ENCODE results near the gene ZNF804B. TPM values are rescaled to one million over a fixed set of nuclear protein-coding genes. Genes with fewer than 3 reads are reported as not detected.

Gene ZNF804B
- total and polyA plus RNA-seq, 2 of the 4 experiments (the other 2 are of a cell fraction), result not detected

- no peaks in the 10 kb centered on the region for H3K79me1 ChIP-seq (ENCODE audit: low read depth in 1 of 2, low read length in 2 of 2)
- H3K14ac ChIP-seq (replicated peaks; ENCODE audit: low read depth, low read length), result no peak overlapping the region
- no peak overlapping the region for H3K9ac ChIP-seq (ENCODE audit: low read depth, low read length)
- H3K4ac ChIP-seq (ENCODE audit: low read depth, low read length), result no peak overlapping the region
- no peak overlapping the region for H3K23ac ChIP-seq (ENCODE audit: low read depth, low read length)
- ATAC-seq (ENCODE audit: low read depth) (no peak), DNase-seq (no peak)
- H3K9me1 ChIP-seq (ENCODE audit: insufficient read depth, low read length), result no peaks in the 10 kb centered on the region
- H3K56ac ChIP-seq (ENCODE audit: extremely low read depth, insufficient read depth, low read length), result no peak overlapping the region
- H2BK120ac ChIP-seq (ENCODE audit: low read depth, low read length), result no peak overlapping the region
- H2BK5ac ChIP-seq (ENCODE audit: low read depth, low read length, poor library complexity, severe bottlenecking), result no peak overlapping the region
- H3K4me2 ChIP-seq (ENCODE audit: low read depth, low read length), result no peak overlapping the region
- no CpG with 5 or more reads among the region's 2 CpGs for WGBS, 2 experiments (ENCODE audit: extremely low coverage in 2 of 2, insufficient read length in 1 of 2)
- ChIA-PET CTCF (no interaction called here), POLR2A (ENCODE audit: unreplicated experiment) (no interaction called here)
- H2AK5ac ChIP-seq (ENCODE audit: low read depth, low read length), result no peak overlapping the region
- H4K20me1 ChIP-seq (ENCODE audit: insufficient read depth, low read length), result no peaks in the 10 kb centered on the region
- no peak overlapping the region for H4K5ac ChIP-seq (ENCODE audit: low read depth, low read length)
- no peaks in the 10 kb centered on the region for H3K27me3 ChIP-seq (ENCODE audit: control insufficient read depth, insufficient read depth, low read length)
- in situ Hi-C loops (cut with MboI; ENCODE audit: low sequenced_read_pairs) (no loop called here), dilution Hi-C loops (cut with HindIII; ENCODE audit: low sequenced_read_pairs, unreplicated experiment) (no loop called here), intact Hi-C loops (cut with micrococcal nuclease) (no loop called here)
- peaks cover 5% of the 10 kb centered on the region for H3K9me3 ChIP-seq (ENCODE audit: control insufficient read depth, insufficient read depth, low read length)
- no peak overlapping the region for H3K18ac ChIP-seq (ENCODE audit: low read depth, low read length)
- no peak overlapping the region for H4K91ac ChIP-seq (ENCODE audit: insufficient read depth, low read depth, low read length)
- no peak overlapping the region for H3K27ac ChIP-seq (ENCODE audit: insufficient read depth, low read length)
- no peaks in the 10 kb centered on the region for H3K4me1 ChIP-seq (ENCODE audit: control insufficient read depth, insufficient read depth, low read length)
- no peak overlapping the region for H2AFZ ChIP-seq (replicated peaks; ENCODE audit: low read length, poor library complexity)
- H2BK15ac ChIP-seq (ENCODE audit: low read depth, low read length), result no peak overlapping the region
- no TSS peak for BruUV-seq (replicated peaks)
- no peaks in the 10 kb centered on the region for H3K36me3 ChIP-seq (ENCODE audit: control insufficient read depth, insufficient read depth, low read length)
- no peak overlapping the region for H3K4me3 ChIP-seq (ENCODE audit: insufficient read depth, low read depth, low read length)
- TF ChIP-seq SMC3 (IDR thresholded peaks at IDR 0.05; ENCODE audit: low read depth, low read length), result no peak
- no peak for TF ChIP-seq CTCF (conservative IDR thresholded peaks at IDR 0.05; ENCODE audit: low read depth, low read length)
- no peak for TF ChIP-seq NFE2L2 (IDR thresholded peaks at IDR 0.05; ENCODE audit: low read depth, low read length)
- no peak for TF ChIP-seq POLR2A (IDR thresholded peaks at IDR 0.05; ENCODE audit: low read depth, low read length)
- TF ChIP-seq RAD21 (IDR thresholded peaks at IDR 0.05; ENCODE audit: low read length), result no peak
- no peak for TF ChIP-seq MXI1 (IDR thresholded peaks at IDR 0.05; ENCODE audit: borderline replicate concordance, low read depth, low read length)
- no peak for TF ChIP-seq BHLHE40 (IDR thresholded peaks at IDR 0.05; ENCODE audit: low read depth, low read length)
- no peak for TF ChIP-seq ELK1 (IDR thresholded peaks at IDR 0.05; ENCODE audit: borderline replicate concordance, low read depth, low read length)
- TF ChIP-seq CHD1 (IDR thresholded peaks at IDR 0.05; ENCODE audit: low read depth, low read length), result no peak
- no peak for TF ChIP-seq FOS (IDR thresholded peaks at IDR 0.05; ENCODE audit: low read depth, low read length)
- no peak for TF ChIP-seq MAZ (IDR thresholded peaks at IDR 0.05; ENCODE audit: borderline replicate concordance, low read depth, low read length)
- no peak for TF ChIP-seq CEBPB (IDR thresholded peaks at IDR 0.05; ENCODE audit: low read depth, low read length)
- TF ChIP-seq MAFK (IDR thresholded peaks at IDR 0.05; ENCODE audit: low read depth, low read length), result no peak
- no peak overlapping the region for H4K8ac ChIP-seq (ENCODE audit: low read depth in 2 of 2, low read length in 2 of 2)
- H2AK9ac ChIP-seq (replicated peaks; ENCODE audit: low read depth, low read length, poor library complexity), result no peak overlapping the region
- H2BK20ac ChIP-seq (ENCODE audit: low read depth, low read length), result no peak overlapping the region
These were observed 163.4 kb downstream of the ZNF804B start for GRCh38 chr7:88922944-88923343.
